GM18519 (cell line): ENCODE results near the gene ZFTA.

Experiments
- ATAC-seq: cut with Tn5 transposase; IDR thresholded peaks from one replicate; pipeline ENCODE4 v1.9.1; 2021; ENCODE audit warnings: mild to moderate bottlenecking, moderate library complexity; ENCODE audit not compliant: unreplicated experiment, low FRiP score

The ZFTA gene

DNA sequence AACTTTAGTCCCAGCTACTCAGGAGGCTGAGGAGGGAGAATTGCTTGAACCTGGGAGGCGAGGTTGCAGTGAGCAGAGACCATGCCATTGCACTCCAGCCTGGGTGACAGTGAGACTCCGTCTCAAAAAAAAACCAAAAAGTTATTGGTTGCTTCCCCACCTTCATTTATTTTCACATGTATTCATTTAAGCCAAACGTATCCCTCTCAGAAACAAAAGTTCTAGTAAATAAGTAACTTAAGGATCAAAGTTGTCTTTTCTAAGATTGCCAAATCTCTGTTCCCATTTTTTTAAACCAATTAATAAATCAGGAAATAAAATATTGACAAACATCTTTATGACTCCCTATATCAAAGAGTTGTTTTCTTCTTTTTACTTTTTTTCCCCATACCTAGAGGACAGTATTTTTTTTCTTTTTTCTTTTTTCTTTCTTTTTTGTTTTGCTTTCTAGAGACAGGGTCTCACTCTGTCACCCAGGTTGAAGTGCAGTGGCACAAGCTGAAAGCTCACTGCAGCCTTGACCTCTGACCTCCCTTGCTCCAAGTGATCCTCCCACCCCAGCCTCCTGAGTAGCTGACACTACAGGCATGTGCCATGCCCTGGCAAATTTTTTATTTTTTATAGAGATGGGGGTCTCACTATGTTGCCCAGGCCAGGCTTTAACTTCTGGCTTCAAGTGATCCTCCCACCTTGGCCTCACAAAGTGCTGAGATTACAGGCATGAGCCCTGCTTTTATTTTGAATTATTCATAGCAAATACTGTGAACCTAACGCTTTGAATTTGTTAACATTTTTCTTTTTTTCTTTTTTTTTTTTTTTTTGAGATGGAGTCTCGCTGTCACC lies 11.4 kb downstream of the ZFTA start:
- ATAC-seq = no peak

DNA sequence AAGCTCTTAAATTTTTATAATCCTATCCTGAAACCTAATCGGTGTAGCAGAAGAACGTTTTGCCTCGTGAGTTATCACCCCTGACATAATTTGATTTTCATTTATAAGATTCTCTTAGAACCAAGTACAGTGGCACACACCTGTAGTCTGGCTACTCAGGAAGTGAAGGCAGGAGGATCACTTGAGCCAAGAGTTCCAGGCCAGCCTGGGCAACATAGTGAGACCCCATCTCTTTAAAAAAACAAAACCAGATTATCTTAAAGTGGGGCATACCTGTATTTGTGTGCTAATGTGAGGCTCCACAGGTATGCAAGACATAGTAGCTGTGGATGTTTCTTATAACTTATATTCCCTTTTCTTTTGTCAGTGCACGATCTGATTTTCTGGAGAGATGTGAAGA lies 19.0 kb downstream of the ZFTA start:
- no peak for ATAC-seq

DNA sequence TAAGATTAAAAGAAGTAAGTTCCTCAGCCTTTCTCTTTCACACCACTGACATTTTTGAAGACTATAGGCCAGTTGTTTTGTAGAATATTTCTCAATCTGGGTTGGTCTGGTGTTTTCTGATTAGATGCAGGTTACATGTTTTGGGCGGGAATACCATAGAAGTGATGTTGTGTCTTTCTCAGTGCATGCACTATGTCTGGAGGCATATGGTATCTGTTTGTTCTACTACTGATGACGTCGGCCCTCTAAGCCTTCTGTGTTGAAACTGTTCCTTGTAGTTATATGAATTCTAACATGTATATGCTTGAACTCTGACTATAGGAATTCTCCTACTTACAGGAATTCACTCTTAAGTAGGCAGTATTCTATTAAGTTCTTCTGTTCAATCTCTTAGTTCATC lies 21.6 kb downstream of the ZFTA start:
- no peak for ATAC-seq

- no peak for ATAC-seq
These were observed 23.0 kb downstream of the ZFTA start for GRCh38 chr11:63745304-63746170.

DNA sequence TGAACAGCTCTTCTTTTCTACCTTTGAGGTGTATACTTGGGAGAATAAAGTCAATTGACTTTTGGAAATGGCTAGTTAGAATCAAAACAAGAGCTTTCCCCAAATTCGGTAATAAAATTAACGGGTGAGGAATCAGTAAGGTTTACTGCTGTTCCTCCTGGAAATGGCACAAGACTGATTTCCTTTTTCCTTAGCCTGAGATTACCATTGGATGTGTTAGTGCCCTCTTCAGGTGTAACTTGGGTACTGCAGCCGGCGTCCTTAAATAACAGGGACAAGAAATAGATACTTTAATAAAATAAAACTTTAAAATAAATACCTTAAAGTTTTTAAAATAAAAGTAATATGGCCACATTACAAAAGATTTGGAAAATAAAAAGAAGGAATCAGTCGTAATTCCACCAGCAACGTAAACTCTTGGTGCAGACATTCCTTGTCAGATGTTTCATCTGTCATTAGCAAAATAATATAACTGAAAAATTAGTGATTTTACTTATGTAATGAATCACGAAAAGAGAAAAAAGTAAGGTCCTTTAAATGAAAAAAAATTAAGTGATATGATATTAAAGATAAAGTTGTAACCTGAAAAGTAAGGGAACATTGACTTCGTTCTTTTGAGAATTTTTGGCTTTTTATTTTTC lies 29.7 kb downstream of the ZFTA start:
- ATAC-seq = no peak

- no peak for ATAC-seq
These were observed 30.9 kb downstream of the ZFTA start for GRCh38 chr11:63737718-63738117.

DNA sequence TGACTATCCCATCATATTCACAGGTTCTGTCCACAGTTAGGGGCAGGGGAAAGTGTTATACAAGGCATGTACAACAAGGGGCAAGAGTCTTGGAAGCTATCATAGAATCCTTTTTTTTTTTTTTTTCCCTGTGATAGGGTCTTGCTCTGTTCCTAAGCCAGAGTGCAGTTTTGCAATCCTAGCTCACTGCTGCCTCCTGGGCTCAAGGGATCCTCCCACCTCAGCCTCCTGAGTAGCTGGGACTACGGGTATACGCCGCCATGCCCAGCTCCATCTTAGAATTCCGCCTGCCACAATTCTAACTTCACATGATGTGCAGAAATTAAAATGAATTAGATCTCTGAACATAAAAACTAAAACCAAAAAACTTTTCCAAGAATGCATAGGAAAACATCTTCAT lies 31.7 kb downstream of the ZFTA start:
- no peak for ATAC-seq

DNA sequence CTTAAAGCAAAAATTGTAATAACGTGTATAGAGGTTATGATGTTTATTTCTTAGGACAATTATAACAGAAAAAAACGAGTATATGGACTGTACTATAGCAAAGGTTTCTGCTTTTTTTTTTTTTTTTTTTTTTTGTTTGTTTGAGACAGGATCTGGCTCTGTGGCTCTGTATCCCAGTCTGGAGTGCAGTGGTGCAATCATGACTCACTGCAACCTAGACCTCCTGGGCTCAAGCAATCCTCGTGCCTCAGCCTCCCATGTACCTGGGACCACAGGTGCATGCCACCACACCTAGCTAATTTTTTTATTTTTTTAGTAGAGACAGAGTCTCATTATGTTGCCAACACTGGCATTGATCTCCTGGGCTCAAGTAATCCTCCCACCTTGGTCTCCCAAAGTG lies 39.2 kb downstream of the ZFTA start:
- no peak for ATAC-seq

GRCh38 chr11:63720611-63721010 lies 48.0 kb downstream of the ZFTA start:
- ATAC-seq = no peak

DNA sequence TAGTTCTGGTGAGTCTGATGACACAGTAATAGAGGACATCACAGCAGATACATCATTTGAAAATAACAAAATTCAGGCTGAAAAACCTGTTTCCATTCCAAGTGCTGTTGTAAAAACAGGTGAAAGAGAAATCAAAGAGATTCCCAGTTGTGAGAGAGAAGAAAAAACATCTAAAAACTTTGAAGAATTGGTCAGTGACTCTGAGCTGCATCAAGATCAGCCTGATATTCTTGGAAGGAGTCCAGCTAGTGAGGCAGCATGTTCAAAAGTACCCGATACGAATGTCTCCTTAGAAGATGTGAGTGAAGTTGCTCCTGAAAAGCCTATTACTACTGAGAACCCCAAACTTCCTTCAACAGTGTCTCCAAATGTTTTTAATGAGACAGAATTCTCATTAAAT lies 48.6 kb downstream of the ZFTA start:
- ATAC-seq = no peak

DNA sequence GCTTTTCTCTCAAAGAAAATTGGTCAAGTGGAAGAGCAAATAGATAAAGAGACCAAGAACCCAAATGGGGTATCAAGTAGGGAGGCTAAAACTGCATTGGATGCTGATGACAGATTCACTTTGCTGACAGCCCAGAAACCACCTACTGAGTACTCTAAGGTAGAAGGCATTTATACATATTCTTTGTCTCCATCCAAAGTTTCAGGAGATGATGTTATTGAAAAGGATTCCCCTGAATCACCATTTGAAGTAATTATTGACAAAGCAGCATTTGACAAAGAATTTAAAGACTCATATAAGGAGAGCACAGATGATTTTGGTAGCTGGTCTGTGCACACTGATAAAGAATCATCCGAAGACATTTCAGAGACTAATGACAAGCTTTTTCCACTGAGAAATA lies 49.6 kb downstream of the ZFTA start:
- no peak for ATAC-seq
